MM.1S (cell line): Measurements from ENCODE around the gene CAPN15.

Experiments
- EZH2 ChIP-seq: fragments of 300-600 bp; sonication (generic); optimal IDR thresholded peaks from 2 replicates; pipeline ENCODE3; 2017; ENCODE audit warnings: low read depth, mild to moderate bottlenecking, antibody characterized with exemption, low read length, mixed read lengths
- TF ChIP-seq, protein P1 (sequence below): fragments of 300-600 bp; sonication (generic); IDR thresholded peaks from 2 replicates; pipeline ENCODE4 v1.5.1; 2016; ENCODE audit warnings: antibody characterized with exemption, low read length, mixed read lengths

DNA sequence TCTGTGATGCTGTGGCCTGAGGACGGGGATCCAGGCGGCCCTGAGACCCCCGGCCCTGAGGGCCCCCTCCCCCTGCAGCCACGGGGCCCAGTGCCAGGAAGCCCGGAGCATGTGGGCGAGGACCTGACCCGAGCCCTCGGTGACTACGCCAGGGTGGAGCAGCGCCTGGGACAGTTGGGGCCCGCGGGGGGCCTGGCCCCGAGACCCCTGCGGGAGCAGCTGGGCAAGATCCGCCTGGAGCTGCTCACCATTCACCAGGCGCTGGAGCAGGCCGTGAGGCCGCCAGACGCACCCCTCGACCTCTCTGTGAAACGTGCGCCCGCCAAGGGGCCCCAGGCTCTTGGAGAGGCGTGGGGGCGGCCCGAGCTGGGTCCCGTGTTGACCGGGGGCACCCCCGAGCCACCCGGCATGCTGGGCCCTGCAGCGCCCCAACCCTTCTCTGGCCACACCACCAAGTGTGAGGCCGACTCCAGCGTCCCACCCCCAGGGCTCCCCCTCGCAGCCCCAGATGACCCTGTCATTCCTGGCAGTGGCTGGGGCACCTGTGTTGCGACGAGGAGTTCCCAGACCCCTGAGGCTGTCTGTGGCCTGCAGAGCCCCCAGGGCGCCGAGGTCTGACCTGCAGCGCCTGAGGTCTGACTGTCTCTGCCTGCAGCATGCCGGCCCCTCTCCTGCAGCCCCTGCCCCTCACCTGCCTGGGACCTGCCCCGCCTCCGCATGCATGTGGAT is 37.3 kb downstream of the CAPN15 start:
- TF ChIP-seq, protein P1, sequence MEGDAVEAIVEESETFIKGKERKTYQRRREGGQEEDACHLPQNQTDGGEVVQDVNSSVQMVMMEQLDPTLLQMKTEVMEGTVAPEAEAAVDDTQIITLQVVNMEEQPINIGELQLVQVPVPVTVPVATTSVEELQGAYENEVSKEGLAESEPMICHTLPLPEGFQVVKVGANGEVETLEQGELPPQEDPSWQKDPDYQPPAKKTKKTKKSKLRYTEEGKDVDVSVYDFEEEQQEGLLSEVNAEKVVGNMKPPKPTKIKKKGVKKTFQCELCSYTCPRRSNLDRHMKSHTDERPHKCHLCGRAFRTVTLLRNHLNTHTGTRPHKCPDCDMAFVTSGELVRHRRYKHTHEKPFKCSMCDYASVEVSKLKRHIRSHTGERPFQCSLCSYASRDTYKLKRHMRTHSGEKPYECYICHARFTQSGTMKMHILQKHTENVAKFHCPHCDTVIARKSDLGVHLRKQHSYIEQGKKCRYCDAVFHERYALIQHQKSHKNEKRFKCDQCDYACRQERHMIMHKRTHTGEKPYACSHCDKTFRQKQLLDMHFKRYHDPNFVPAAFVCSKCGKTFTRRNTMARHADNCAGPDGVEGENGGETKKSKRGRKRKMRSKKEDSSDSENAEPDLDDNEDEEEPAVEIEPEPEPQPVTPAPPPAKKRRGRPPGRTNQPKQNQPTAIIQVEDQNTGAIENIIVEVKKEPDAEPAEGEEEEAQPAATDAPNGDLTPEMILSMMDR = no peak
- TF ChIP-seq EZH2 = no peak
